Kidney (tissue), 14 donors: ENCODE data around the gene CD72. TPM values are rescaled to one million over a fixed set of nuclear protein-coding genes. Genes with fewer than 3 reads are reported as not detected.

ENCODE experiments used
- DNase-seq, 5 donors: peaks; one replicate each; pipeline ENCODE4 v3.0.0-alpha.2; 2013 to 2020
- FAIRE-seq: peaks from 2 replicates; lab custom pipeline; 2012; peaks lifted over from hg19 to GRCh38; lab: Jason Lieb, UNC
- H3K27ac ChIP-seq, 2 donors: one replicate each; pipeline ENCODE4 v1.7.0; 2013; ENCODE audit warnings: low read depth in 2 of 2, low read length in 2 of 2, inconsistent platforms in 1 of 2
- H3K27me3 ChIP-seq: one replicate; pipeline ENCODE4 v1.7.1; 2013; ENCODE audit warnings: low read length, inconsistent platforms; ENCODE audit not compliant: control insufficient read depth, insufficient read depth
- H3K36me3 ChIP-seq, 3 donors: one replicate each; pipeline versions ENCODE4 v1.7.0 to v1.7.1; 2013; ENCODE audit warnings: low read length in 3 of 3, control low read depth in 1 of 3, inconsistent platforms in 1 of 3; ENCODE audit not compliant: insufficient read depth in 3 of 3, control insufficient read depth in 2 of 3
- H3K4me1 ChIP-seq, 3 donors: one replicate each; pipeline versions ENCODE4 v1.7.0 to v1.7.1; 2013; ENCODE audit warnings: low read length in 3 of 3, inconsistent platforms in 1 of 3, low read depth in 1 of 3; ENCODE audit not compliant: control insufficient read depth in 2 of 3, insufficient read depth in 2 of 3
- H3K4me3 ChIP-seq, 3 donors: one replicate each; pipeline versions ENCODE4 v1.7.0 to v1.8.1; 2013; ENCODE audit warnings: low read length in 3 of 3, control low read depth in 1 of 3, inconsistent platforms in 1 of 3
- H3K9ac ChIP-seq, 3 donors: one replicate each; pipeline versions ENCODE4 v1.7.0 to v1.7.1; 2013; ENCODE audit warnings: low read length in 3 of 3, control low read depth in 1 of 3, inconsistent platforms in 1 of 3
- H3K9me3 ChIP-seq, 3 donors: one replicate each; pipeline versions ENCODE4 v1.7.0 to v1.7.1; 2013; ENCODE audit warnings: low read length in 3 of 3, control low read depth in 1 of 3, inconsistent platforms in 1 of 3; ENCODE audit not compliant: control insufficient read depth in 2 of 3, insufficient read depth in 1 of 3
- CTCF ChIP-seq: IDR thresholded peaks from 3 replicates; pipeline ENCODE4 v1.5.1; 2012; ENCODE audit warnings: mild to moderate bottlenecking, moderate library complexity, borderline replicate concordance; ENCODE audit not compliant: insufficient read depth; ENCODE audit errors: extremely low read depth
- intact Hi-C: fragments of 100-400 bp; cut with DNase I; formaldehyde crosslinking; loops from one replicate; pipeline ENCODE4 v1.11.1; 2022
- polyA plus RNA-seq: library from polyadenylated mRNA; stranded (reverse); fragments of 350-450 nt; fragmentation: Illumina TruSeq; extraction: RNeasy Lipid Tissue Mini Kit (QIAGEN cat#74804); gene quantifications from one replicate; pipeline ENCODE4 v1.2.3, GENCODE V29; 2014; ENCODE audit warnings: low read depth, low replicate concordance; ENCODE audit not compliant: insufficient read depth
- total RNA-seq: library from RNA; stranded (reverse); fragmentation: NEBNext Ultra II Directional; extraction: Animal tissue kit (Norgen Biotek cat#: 25700); gene quantifications from one replicate; pipeline ENCODE4 v1.2.1, GENCODE V29; 2021
- donor health status: control.
- donor health status: control.
- donor health status: control.
- donor health status: control.
- donor health status: control.
- donor health status: DM: yes; HTN: yes; CAD: no.
- donor health status: Normal renal cell carcinoma (clear cell type).

CD72 gene
- total and polyA plus RNA-seq, 2 donors from 2014 or later: 2.3 to 7.1 TPM

- Histone ChIP-seq H3K9me3 (no peaks in the 10 kb centered on the region), H3K27ac (no peak overlapping the region), H3K9ac (peak overlapping the region in 1 of 3 donors; percentile 97), H3K4me3 (peak overlapping the region in 2 of 3 donors; percentile 73 to 91), H3K27me3 (no peaks in the 10 kb centered on the region), H3K36me3 (peaks cover 0 to 10% (median 3%) of the 10 kb centered on the region in 3 donors), H3K4me1 (peaks cover 0 to 10% (median 9%) of the 10 kb centered on the region in 3 donors)
- TF ChIP-seq CTCF: no peak
- DNase-seq: peak in 1 of 5 donors; percentile 36
- no peak for FAIRE-seq
- intact Hi-C loops: no loop called here
These were observed 41.1 kb upstream of the CD72 start for GRCh38 chr9:35659340-35659739.

DNA sequence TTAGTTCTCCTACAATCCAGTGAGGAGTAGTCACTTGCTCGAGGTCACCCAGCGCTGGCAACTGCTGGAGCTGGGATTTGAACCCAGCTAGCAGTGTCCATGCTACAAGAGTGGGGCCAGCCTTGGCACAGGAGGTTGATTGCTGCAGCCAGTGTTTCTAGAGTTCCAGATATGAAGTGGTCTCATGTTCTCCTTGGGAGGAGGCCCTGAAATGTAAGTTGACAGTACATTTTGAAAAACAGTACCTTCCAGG lies 40.7 kb upstream of the CD72 start:
- H3K4me1 ChIP-seq: peaks cover 0 to 10% (median 9%) of the 10 kb centered on the region in 3 donors
- FAIRE-seq (no peak), DNase-seq (peak in 1 of 5 donors; percentile 74)
- peak overlapping the region; percentile 87 to 97 (median 94) for H3K9ac ChIP-seq
- H3K9me3 ChIP-seq: no peaks in the 10 kb centered on the region
- TF ChIP-seq CTCF: no peak
- H3K27ac ChIP-seq: peak overlapping the region; percentile 99 to 100
- no peaks in the 10 kb centered on the region for H3K27me3 ChIP-seq
- peaks cover 0 to 10% (median 3%) of the 10 kb centered on the region in 3 donors for H3K36me3 ChIP-seq
- intact Hi-C loops: no loop called here
- H3K4me3 ChIP-seq: peak overlapping the region; percentile 73 to 91 (median 86)

DNA sequence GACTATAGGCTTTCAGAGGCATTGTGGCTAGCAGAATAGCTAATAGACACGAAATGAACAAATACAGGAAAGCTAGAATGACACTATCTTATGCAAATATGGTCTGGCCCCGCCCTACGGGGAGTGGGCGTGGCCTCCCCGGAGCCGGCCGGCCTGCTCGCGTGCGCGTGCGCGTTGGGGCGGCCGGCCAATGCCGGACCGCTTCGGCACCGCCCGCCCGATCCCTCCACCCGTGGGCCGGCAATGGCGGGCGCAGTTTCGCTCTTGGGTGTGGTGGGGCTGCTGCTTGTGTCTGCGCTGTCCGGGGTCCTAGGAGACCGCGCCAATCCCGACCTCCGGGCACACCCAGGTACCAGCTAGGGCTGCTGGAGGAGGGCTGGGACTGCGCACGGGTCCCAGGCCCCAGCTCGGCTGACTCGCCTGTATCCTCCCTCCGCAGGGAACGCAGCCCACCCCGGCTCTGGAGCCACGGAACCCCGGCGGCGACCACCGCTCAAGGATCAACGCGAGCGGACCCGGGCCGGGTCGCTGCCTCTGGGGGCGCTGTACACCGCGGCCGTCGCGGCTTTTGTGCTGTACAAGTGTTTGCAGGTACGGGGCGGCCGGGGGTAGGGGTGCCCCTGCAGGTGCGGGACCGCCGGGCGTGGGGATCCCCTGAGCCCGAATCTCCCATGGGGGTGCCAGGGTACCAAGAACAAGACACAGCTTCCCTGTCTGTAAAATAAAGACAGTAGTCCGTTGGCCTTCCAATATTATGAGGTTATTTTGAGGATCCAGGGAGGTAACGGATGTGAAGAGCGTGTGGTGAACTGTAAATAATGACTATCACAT lies 40.1 kb upstream of the CD72 start, which contains the start of gene CCDC107:
Gene CCDC107, plus strand, starts transcription at position 156 of the 831 bp plus-strand sequence. Its CDS starts 88 bp downstream, at position 244.
- Histone ChIP-seq H3K27ac (peak within 1 kb of the TSS; percentile 99 to 100), H3K4me3 (peak within 1 kb of the TSS; percentile 73 to 91 (median 86)), H3K9me3 (no peaks in the 10 kb centered on the region), H3K4me1 (peaks cover 0 to 10% (median 9%) of the 10 kb centered on the region in 3 donors), H3K27me3 (no peaks in the 10 kb centered on the region), H3K9ac (peak within 1 kb of the TSS; percentile 87 to 97 (median 94)), H3K36me3 (peaks cover 0 to 10% (median 3%) of the 10 kb centered on the region in 3 donors)
- no peak for FAIRE-seq
- intact Hi-C loops: no loop called here
- peak; percentile 63 for TF ChIP-seq CTCF
- peak; percentile 92 to 97 (median 96) for DNase-seq
